CD4-positive, alpha-beta T cell treated with Interferon alpha-2 for 1 hour (primary cell): ENCODE data around the gene CCNYL1.

Experiments
- DNase-seq, 2 donors: peaks; one replicate each; pipeline ENCODE4 v3.0.0-alpha.2; 2020 to 2022

The CCNYL1 gene

GRCh38 chr2:207767461-207768167 lies 56.2 kb downstream of the CCNYL1 start:
- no peak for DNase-seq

GRCh38 chr2:207768168-207768865 lies 56.9 kb downstream of the CCNYL1 start:
- peak in 1 of 2 donors; percentile 29 for DNase-seq

GRCh38 chr2:207768866-207769596 lies 57.6 kb downstream of the CCNYL1 start:
- no peak for DNase-seq

GRCh38 chr2:207770602-207771404 lies 59.4 kb downstream of the CCNYL1 start:
- peak in 1 of 2 donors; percentile 7 for DNase-seq

DNA sequence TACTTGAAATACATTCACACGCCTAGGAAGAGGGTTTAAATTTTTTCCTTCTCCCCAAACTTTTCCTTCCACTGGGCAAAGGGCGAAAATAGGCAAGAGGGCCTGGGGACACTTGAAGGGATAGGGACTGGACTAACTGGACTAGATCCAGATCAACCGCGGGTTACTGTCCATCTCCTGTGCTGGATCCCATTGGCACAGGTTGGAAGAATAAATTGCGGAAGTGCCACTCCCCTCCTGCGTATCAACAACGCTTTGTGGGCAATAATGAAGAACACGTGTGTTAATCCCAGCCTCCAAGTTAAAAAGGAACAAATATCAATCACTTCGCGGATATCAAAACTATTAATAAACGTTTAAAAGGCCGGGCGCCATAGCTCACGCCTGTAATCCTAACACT lies 60.0 kb downstream of the CCNYL1 start:
- DNase-seq = no peak

DNA sequence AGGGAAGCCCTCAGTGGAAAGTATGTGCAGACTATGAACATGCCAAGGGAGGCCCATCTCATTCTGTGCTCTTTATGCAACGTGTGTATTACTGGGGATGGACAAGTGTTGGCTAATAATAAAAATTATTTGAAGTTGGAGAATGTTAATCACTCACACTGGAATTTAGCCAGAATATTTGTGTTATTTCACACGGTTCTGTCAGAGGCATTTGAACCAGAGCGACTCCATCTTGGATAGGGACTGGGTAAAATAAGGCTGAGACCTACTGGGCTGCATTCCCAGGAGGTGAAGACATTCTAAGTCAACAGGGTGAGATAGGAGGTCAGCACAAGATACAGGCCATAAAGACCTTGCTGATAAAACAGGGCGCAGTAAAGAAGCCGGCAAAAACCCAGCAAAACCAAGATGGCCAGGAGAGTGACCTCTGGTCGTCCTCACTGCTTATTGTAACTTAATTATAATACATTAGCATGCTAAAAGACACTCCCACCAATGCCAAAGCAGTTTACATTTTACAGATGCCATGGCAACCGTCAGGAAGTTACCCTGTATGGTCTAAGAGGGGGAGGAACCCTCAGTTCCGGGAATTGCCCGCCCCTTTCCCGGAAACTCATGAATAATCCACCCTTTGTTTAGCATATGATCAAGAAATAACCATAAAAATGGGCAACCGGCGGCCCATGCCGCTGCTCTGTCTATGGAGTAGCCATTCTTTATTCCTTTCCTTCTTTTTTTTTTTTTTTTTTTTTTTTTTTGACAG lies 60.8 kb downstream of the CCNYL1 start:
- peak; percentile 55 to 66 for DNase-seq

DNA sequence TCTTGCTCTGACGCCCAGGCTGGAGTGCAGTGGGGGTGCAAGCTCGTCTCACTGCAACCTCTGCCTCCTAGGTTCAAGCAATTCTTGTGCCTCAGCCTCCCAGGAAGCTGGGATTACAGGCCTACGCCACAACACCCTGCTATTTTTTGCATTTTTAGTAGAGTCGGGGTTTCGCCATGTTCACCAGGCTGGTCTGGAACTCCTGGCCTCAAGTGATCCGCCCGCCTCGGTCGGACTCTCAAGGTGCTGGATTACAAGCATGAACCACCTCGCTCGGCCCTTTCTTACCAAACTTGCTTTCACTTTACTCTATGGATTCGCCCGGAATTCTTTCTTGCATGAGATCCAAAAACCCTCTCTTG lies 61.4 kb downstream of the CCNYL1 start:
- no peak for DNase-seq

GRCh38 chr2:207775473-207775872 lies 64.0 kb downstream of the CCNYL1 start:
- no peak for DNase-seq

- DNase-seq = no peak
Observed at GRCh38 chr2:207777124-207777523, 65.7 kb downstream of the CCNYL1 start.

- no peak for DNase-seq
Observed at GRCh38 chr2:207778298-207778882, 67.0 kb downstream of the CCNYL1 start.

- DNase-seq = no peak
Observed at GRCh38 chr2:207779523-207779922, 68.1 kb downstream of the CCNYL1 start.

GRCh38 chr2:207782238-207783030 lies 71.0 kb downstream of the CCNYL1 start:
- DNase-seq = no peak

DNA sequence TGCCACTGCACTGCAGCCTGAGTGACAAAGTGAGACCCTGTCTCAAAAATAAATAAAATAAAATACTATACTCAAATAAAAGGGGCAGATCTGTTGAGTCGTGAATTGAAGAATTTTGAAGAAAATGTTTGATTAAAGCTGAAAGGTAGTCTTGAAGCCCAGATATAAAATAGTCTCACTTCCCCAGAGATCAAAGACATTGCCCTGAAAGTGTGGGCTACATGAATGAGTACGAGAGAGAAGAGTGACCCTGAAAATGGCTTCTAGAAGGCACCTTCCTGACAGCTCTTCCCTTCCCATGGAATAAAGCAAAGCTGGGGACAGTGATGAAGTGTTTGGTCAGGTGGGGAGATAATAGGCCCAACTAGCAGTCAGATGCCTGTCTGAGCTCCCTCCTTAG lies 72.1 kb downstream of the CCNYL1 start:
- no peak for DNase-seq

- DNase-seq = no peak
Observed at GRCh38 chr2:207784898-207785297, 73.5 kb downstream of the CCNYL1 start.

GRCh38 chr2:207787017-207787416 lies 75.6 kb downstream of the CCNYL1 start:
- DNase-seq = no peak

DNA sequence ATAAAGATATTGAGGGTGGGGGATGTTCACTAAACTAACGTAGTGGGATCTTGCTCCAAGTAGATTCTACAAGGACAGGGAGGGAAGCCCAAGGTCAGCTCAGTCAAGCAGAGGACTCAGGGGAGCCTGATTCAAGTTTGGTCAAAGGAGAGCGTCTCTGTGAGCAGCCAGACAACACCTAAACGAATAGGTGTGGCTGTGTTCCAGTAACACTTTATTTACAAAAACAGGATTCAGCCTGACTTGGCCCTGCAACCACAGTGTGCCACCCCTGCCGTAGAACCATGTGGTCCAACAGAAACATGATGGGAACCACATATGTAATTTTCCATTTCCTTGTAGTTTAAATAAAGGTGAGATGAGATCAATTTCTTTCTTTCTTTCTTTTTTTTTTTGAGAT lies 76.4 kb downstream of the CCNYL1 start:
- no peak for DNase-seq

DNA sequence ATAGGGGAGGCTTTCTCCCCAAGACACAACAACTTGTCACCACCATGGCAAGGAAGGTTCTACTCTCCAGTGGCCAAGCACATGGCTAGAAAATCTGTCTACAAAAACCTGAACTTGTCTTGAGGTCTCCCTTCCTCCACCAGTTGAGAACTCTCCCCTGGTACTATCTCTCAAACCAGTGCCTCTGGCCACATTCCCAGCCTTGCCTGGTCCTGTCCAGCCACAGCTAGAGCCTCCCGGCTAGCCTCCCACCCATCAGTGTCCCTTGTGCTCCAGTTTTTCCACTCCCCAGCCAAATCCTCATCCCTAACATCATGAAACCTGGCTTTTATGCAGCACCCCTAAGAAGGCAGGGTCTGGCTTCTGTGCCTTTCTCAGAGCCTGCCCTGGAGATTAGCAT lies 79.5 kb downstream of the CCNYL1 start:
- no peak for DNase-seq

GRCh38 chr2:207791579-207792243 lies 80.3 kb downstream of the CCNYL1 start:
- DNase-seq = no peak

GRCh38 chr2:207792244-207792785 lies 80.9 kb downstream of the CCNYL1 start:
- no peak for DNase-seq
